Osteocyte (in vitro differentiated cells): ENCODE results near the gene PMAIP1. TPM values are rescaled to one million over a fixed set of nuclear protein-coding genes. Genes with fewer than 3 reads are reported as not detected.

ENCODE experiments used
- DNase-seq: peaks from one replicate; pipeline ENCODE4 v3.0.0; 2021; ENCODE audit warnings: mixed read lengths; ENCODE audit not compliant: unreplicated experiment; ENCODE audit errors: extremely low spot score
- H3K27ac Mint-ChIP-seq: one replicate; pipeline ENCODE4 v1.8.0; 2021; ENCODE audit warnings: mild to moderate bottlenecking, mixed read lengths; ENCODE audit not compliant: unreplicated experiment
- H3K27me3 Mint-ChIP-seq: one replicate; pipeline ENCODE4 v1.8.0; 2021; ENCODE audit warnings: mixed read lengths; ENCODE audit not compliant: unreplicated experiment
- H3K36me3 Mint-ChIP-seq: one replicate; pipeline ENCODE4 v1.8.0; 2021; ENCODE audit warnings: mixed read lengths; ENCODE audit not compliant: unreplicated experiment
- H3K4me1 Mint-ChIP-seq: one replicate; pipeline ENCODE4 v1.8.0; 2021; ENCODE audit warnings: mixed read lengths; ENCODE audit not compliant: unreplicated experiment
- H3K4me3 Mint-ChIP-seq: one replicate; pipeline ENCODE4 v1.8.0; 2021; ENCODE audit warnings: mild to moderate bottlenecking, moderate library complexity, mixed read lengths; ENCODE audit not compliant: unreplicated experiment
- H3K9me3 Mint-ChIP-seq: one replicate; pipeline ENCODE4 v1.8.0; 2021; ENCODE audit warnings: mixed read lengths; ENCODE audit not compliant: unreplicated experiment
- total RNA-seq: library from RNA; stranded (reverse); gene quantifications from 2 replicates; pipeline ENCODE4 v1.2.1, GENCODE V29; 2021
- TF ChIP-seq, protein P1 (sequence below): fragments of 200-600 bp; sonication (generic); IDR thresholded peaks from 2 replicates; pipeline ENCODE4 v1.5.0; 2021; ENCODE audit warnings: antibody characterized with exemption, mild to moderate bottlenecking, moderate library complexity

Gene PMAIP1
- total RNA-seq, 1 donor from 2014 or later = 24.4 TPM

GRCh38 chr18:59918997-59919396 lies 19.2 kb downstream of the PMAIP1 start:
- TF ChIP-seq, protein P1, sequence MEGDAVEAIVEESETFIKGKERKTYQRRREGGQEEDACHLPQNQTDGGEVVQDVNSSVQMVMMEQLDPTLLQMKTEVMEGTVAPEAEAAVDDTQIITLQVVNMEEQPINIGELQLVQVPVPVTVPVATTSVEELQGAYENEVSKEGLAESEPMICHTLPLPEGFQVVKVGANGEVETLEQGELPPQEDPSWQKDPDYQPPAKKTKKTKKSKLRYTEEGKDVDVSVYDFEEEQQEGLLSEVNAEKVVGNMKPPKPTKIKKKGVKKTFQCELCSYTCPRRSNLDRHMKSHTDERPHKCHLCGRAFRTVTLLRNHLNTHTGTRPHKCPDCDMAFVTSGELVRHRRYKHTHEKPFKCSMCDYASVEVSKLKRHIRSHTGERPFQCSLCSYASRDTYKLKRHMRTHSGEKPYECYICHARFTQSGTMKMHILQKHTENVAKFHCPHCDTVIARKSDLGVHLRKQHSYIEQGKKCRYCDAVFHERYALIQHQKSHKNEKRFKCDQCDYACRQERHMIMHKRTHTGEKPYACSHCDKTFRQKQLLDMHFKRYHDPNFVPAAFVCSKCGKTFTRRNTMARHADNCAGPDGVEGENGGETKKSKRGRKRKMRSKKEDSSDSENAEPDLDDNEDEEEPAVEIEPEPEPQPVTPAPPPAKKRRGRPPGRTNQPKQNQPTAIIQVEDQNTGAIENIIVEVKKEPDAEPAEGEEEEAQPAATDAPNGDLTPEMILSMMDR = no peak
- Mint-ChIP-seq H3K9me3 (no peaks in the 10 kb centered on the region), H3K4me1 (peaks cover 38% of the 10 kb centered on the region), H3K36me3 (no peaks in the 10 kb centered on the region), H3K27me3 (peaks cover 3% of the 10 kb centered on the region), H3K4me3 (no peak overlapping the region), H3K27ac (peak overlapping the region; percentile 72)
- DNase-seq = no peak

DNA sequence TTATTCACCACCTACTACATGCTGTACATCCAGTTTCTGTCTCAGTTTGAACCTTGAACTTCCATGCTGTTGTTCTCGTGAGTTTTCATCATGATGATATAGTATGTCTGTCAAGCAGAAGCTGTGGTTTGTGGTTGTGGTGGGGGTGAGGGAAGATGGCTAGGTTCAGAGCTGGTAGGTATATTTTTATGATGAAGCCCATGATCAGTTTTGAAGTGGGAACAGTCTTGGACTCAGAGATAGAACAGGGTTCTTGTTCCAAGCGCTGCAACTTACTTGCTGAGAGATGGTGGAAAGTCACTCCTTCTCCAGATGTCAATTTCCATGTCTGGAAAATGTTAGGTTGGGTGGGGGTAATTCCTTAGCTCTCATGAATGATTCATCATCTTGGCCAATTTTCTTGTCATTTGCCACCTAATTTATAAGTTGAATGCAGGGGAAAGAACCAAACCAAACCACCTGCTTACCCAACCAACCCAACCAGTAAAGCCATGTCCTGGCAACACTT lies 21.6 kb downstream of the PMAIP1 start:
- H3K27ac Mint-ChIP-seq = no peak overlapping the region
- H3K36me3 Mint-ChIP-seq = no peaks in the 10 kb centered on the region
- peaks cover 3% of the 10 kb centered on the region for H3K27me3 Mint-ChIP-seq
- TF ChIP-seq, protein P1 = no peak
- H3K9me3 Mint-ChIP-seq = no peaks in the 10 kb centered on the region
- DNase-seq = no peak
- H3K4me3 Mint-ChIP-seq = no peak overlapping the region
- H3K4me1 Mint-ChIP-seq = peaks cover 25% of the 10 kb centered on the region

GRCh38 chr18:59923539-59924196 lies 23.9 kb downstream of the PMAIP1 start:
- H3K4me3 Mint-ChIP-seq = no peak overlapping the region
- H3K27me3 Mint-ChIP-seq = peaks cover 3% of the 10 kb centered on the region
- no peaks in the 10 kb centered on the region for H3K36me3 Mint-ChIP-seq

DNA sequence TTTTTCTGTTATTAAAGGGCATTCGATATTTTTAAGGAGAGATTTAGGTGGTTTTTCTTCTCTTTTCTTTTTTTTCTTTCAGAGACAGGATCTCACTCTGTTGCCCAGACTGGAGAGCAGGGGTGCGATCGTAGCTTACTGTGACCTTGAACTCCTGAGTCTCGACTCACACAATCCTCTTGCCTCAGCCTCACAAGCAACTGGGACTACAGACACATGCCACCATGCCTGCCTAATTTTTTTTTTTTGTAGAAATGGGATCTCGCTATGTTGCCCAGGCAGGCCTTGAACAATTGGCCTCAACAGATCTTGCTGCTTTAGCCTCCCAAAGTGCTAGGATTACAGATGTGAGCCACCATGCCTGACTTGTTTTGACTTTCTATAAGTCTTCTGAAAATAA lies 26.3 kb downstream of the PMAIP1 start:
- Mint-ChIP-seq H3K9me3 (no peaks in the 10 kb centered on the region), H3K27ac (no peak overlapping the region), H3K36me3 (no peaks in the 10 kb centered on the region), H3K4me1 (peaks cover 6% of the 10 kb centered on the region), H3K4me3 (no peak overlapping the region), H3K27me3 (peaks cover 3% of the 10 kb centered on the region)
- no peak for DNase-seq
- TF ChIP-seq, protein P1 = no peak

More at GRCh38 chr18:59923539-59924196, 23.9 kb downstream of the PMAIP1 start:
- TF ChIP-seq, protein P1 = no peak
- Mint-ChIP-seq H3K27ac (no peak overlapping the region), H3K4me1 (peaks cover 8% of the 10 kb centered on the region), H3K9me3 (no peaks in the 10 kb centered on the region)
- no peak for DNase-seq

- H3K4me1 Mint-ChIP-seq = peaks cover 6% of the 10 kb centered on the region
- no peaks in the 10 kb centered on the region for H3K9me3 Mint-ChIP-seq
- TF ChIP-seq, protein P1 = no peak
- DNase-seq = no peak
- H3K36me3 Mint-ChIP-seq = no peaks in the 10 kb centered on the region
- H3K27ac Mint-ChIP-seq = no peak overlapping the region
- H3K4me3 Mint-ChIP-seq = no peak overlapping the region
- H3K27me3 Mint-ChIP-seq = peaks cover 3% of the 10 kb centered on the region
Measured at GRCh38 chr18:59927246-59927825, 27.5 kb downstream of the PMAIP1 start.
